HUES64 (cell line): ENCODE data around the gene NFKBIL1. TPM values are rescaled to one million over a fixed set of nuclear protein-coding genes. Genes with fewer than 3 reads are reported as not detected.
A peak's percentile ranks its signal among the peaks of the same experiment; 100 is the strongest.
"Not testable (repeated sequence)": the region's sequence is repeated elsewhere in the genome, so short reads cannot be mapped to it uniquely, and the experiment has no call there.

Experiments
- H3K27ac ChIP-seq: 2 replicates; pipeline ENCODE4 v1.7.0; 2013; ENCODE audit warnings: low read depth, low read length, inconsistent platforms
- H3K27me3 ChIP-seq: 2 replicates; pipeline ENCODE4 v1.6.1; 2013; ENCODE audit warnings: mild to moderate bottlenecking, low read length; ENCODE audit not compliant: insufficient read depth
- H3K36me3 ChIP-seq: 2 replicates; pipeline ENCODE4 v1.6.1; 2013; ENCODE audit warnings: mild to moderate bottlenecking, low read length; ENCODE audit not compliant: insufficient read depth
- H3K4me1 ChIP-seq: 2 replicates; pipeline ENCODE4 v1.6.1; 2013; ENCODE audit warnings: mild to moderate bottlenecking, low read length, moderate library complexity; ENCODE audit not compliant: insufficient read depth
- H3K4me3 ChIP-seq: 2 replicates; pipeline ENCODE4 v1.5.1; 2013; ENCODE audit warnings: mild to moderate bottlenecking, low read length, moderate library complexity
- H3K9ac ChIP-seq: 2 replicates; pipeline ENCODE4 v1.6.1; 2013; ENCODE audit warnings: mild to moderate bottlenecking, low read depth, low read length
- H3K9me3 ChIP-seq: 2 replicates; pipeline ENCODE4 v1.6.1; 2013; ENCODE audit warnings: low read depth, low read length; ENCODE audit not compliant: insufficient read depth
- WGBS: fragments of 150-250, 120-280 bp; methylation state at CpG from one replicate; pipeline ENCODE4 v1.1.7; 2013; ENCODE audit warnings: missing lambda C conversion rate; 5-methylcytosine and 5-hydroxymethylcytosine counted together
- polyA plus RNA-seq, 2 experiments: library from polyadenylated mRNA; stranded (reverse); fragments of 50-300 nt; gene quantifications; one replicate each; pipeline ENCODE4 v1.2.3, GENCODE V29; 2013

Gene NFKBIL1
- polyA plus RNA-seq (2013, experiment 1 of 2), result 8.3 TPM
- 12.5 TPM for polyA plus RNA-seq (2013, experiment 2 of 2)

- Histone ChIP-seq H3K27ac (peak within 1 kb of the TSS; percentile 74), H3K9me3 (no peaks in the 10 kb centered on the region), H3K36me3 (peaks cover 16% of the 10 kb centered on the region), H3K27me3 (no peaks in the 10 kb centered on the region), H3K4me3 (peak within 1 kb of the TSS; percentile 60), H3K9ac (peak within 1 kb of the TSS; percentile 68), H3K4me1 (peaks cover 9% of the 10 kb centered on the region; the same call in 1 of the 2 replicates)
- under 1% methylated on average over 22 of the region's 25 CpGs for WGBS
Observed at GRCh38 chr6:31546958-31547726, at the start of gene NFKBIL1. TSS of gene NFKBIL1 (plus strand) at chr6:31547608. CDS start at chr6:31547695, 87 bp downstream.

GRCh38 chr6:31498748-31499147, 48.7 kb upstream of the NFKBIL1 start:
- peak overlapping the region; percentile 72 for H3K4me3 ChIP-seq
- H3K27me3 ChIP-seq, result peaks cover 55% of the 10 kb centered on the region

GRCh38 chr6:31499648-31500047, 47.8 kb upstream of the NFKBIL1 start:
- Histone ChIP-seq H3K27me3 (peaks cover 47% of the 10 kb centered on the region), H3K4me1 (0 out of 2 replicates have a peak, but pooled peaks cover 13% of the 10 kb centered on the region), H3K4me3 (peak overlapping the region; percentile 72; the same call in 1 of the 2 replicates)
- H3K36me3 ChIP-seq, H3K9me3 ChIP-seq, H3K9ac ChIP-seq, H3K27ac ChIP-seq: not testable (repeated sequence)
- no CpG with 5 or more reads among the region's 2 CpGs for WGBS

More at GRCh38 chr6:31498748-31499147, 48.7 kb upstream of the NFKBIL1 start:
- WGBS, result 2% methylated on average over 21 of the region's 21 CpGs
- Histone ChIP-seq H3K27ac (no peak overlapping the region), H3K9me3 (no peaks in the 10 kb centered on the region), H3K4me1 (0 out of 2 replicates have a peak, but pooled peaks cover 13% of the 10 kb centered on the region), H3K36me3 (no peaks in the 10 kb centered on the region), H3K9ac (no peak overlapping the region)

GRCh38 chr6:31502586-31502985, 44.8 kb upstream of the NFKBIL1 start:
- Histone ChIP-seq H3K27me3 (peaks cover 18% of the 10 kb centered on the region), H3K4me3 (no peak overlapping the region), H3K27ac (no peak overlapping the region), H3K4me1 (0 out of 2 replicates have a peak, but pooled peaks cover 5% of the 10 kb centered on the region), H3K9me3 (no peaks in the 10 kb centered on the region), H3K9ac (no peak overlapping the region), H3K36me3 (peaks cover 14% of the 10 kb centered on the region; the same call in 1 of the 2 replicates)

- not testable (repeated sequence) for H3K9me3 ChIP-seq, H3K4me3 ChIP-seq, H3K27ac ChIP-seq, H3K9ac ChIP-seq, H3K27me3 ChIP-seq, H3K4me1 ChIP-seq
- H3K36me3 ChIP-seq, result peaks cover 28% of the 10 kb centered on the region
- WGBS, result 55% methylated on average over 2 of the region's 2 CpGs
Observed at GRCh38 chr6:31509036-31509435, 38.4 kb upstream of the NFKBIL1 start.

- no peaks in the 10 kb centered on the region for H3K27me3 ChIP-seq
- no peak overlapping the region for H3K9ac ChIP-seq
- no peak overlapping the region for H3K27ac ChIP-seq
- H3K4me3 ChIP-seq, result no peak overlapping the region
- 89% methylated on average over 4 of the region's 4 CpGs for WGBS
- no peaks in the 10 kb centered on the region for H3K9me3 ChIP-seq
- H3K36me3 ChIP-seq, result peaks cover 28% of the 10 kb centered on the region
- H3K4me1 ChIP-seq, result no peaks in the 10 kb centered on the region
Observed at GRCh38 chr6:31510007-31510406, 37.4 kb upstream of the NFKBIL1 start.

- Histone ChIP-seq H3K27ac (no peak overlapping the region), H3K9ac (no peak overlapping the region), H3K9me3 (no peaks in the 10 kb centered on the region), H3K27me3 (no peaks in the 10 kb centered on the region), H3K4me1 (no peaks in the 10 kb centered on the region), H3K4me3 (no peak overlapping the region), H3K36me3 (peaks cover 11% of the 10 kb centered on the region)
- 91% methylated on average over 5 of the region's 5 CpGs for WGBS
Observed at GRCh38 chr6:31513456-31514165, 33.8 kb upstream of the NFKBIL1 start.

GRCh38 chr6:31521835-31522234, 25.6 kb upstream of the NFKBIL1 start:
- H3K36me3 ChIP-seq, result no peaks in the 10 kb centered on the region
- H3K4me3 ChIP-seq, result no peak overlapping the region
- H3K4me1 ChIP-seq, result no peaks in the 10 kb centered on the region
- H3K27ac ChIP-seq, result no peak overlapping the region
- 85% methylated on average over 3 of the region's 3 CpGs for WGBS
- no peak overlapping the region for H3K9ac ChIP-seq
- no peaks in the 10 kb centered on the region for H3K27me3 ChIP-seq
- H3K9me3 ChIP-seq, result no peaks in the 10 kb centered on the region

- Histone ChIP-seq H3K27ac (no peak overlapping the region), H3K9ac (no peak overlapping the region), H3K4me3 (no peak overlapping the region), H3K9me3 (no peaks in the 10 kb centered on the region), H3K36me3 (peaks cover 12% of the 10 kb centered on the region), H3K27me3 (no peaks in the 10 kb centered on the region), H3K4me1 (no peaks in the 10 kb centered on the region)
- 83% methylated on average over 7 of the region's 8 CpGs for WGBS
Observed at GRCh38 chr6:31525553-31525931, 21.9 kb upstream of the NFKBIL1 start.

GRCh38 chr6:31525932-31526591, 21.3 kb upstream of the NFKBIL1 start:
- WGBS, result 90% methylated on average over 4 of the region's 4 CpGs
- no peak overlapping the region for H3K4me3 ChIP-seq
- no peaks in the 10 kb centered on the region for H3K4me1 ChIP-seq
- H3K27me3 ChIP-seq, result no peaks in the 10 kb centered on the region
- no peak overlapping the region for H3K27ac ChIP-seq
- H3K9me3 ChIP-seq, result no peaks in the 10 kb centered on the region
- no peak overlapping the region for H3K9ac ChIP-seq
- peaks cover 17% of the 10 kb centered on the region for H3K36me3 ChIP-seq

- 89% methylated on average over 4 of the region's 4 CpGs for WGBS
- Histone ChIP-seq H3K9ac (no peak overlapping the region), H3K9me3 (no peaks in the 10 kb centered on the region), H3K27me3 (no peaks in the 10 kb centered on the region), H3K27ac (no peak overlapping the region; the same call in 1 of the 2 replicates), H3K4me3 (no peak overlapping the region), H3K36me3 (peaks cover 39% of the 10 kb centered on the region), H3K4me1 (no peaks in the 10 kb centered on the region)
Observed at GRCh38 chr6:31528307-31528777, 19.1 kb upstream of the NFKBIL1 start.
